Upper lobe of left lung (tissue), 6 donors: Measurements from ENCODE around the gene FXYD7. TPM values are rescaled to one million over a fixed set of nuclear protein-coding genes. Genes with fewer than 3 reads are reported as not detected.

Experiments
- small RNA-seq, 4 donors: library from RNA; depleted of rRNA; stranded (forward); fragments of <200 nt; gene quantifications; one replicate each; pipeline ENCODE3, GENCODE V24; 2016
- total RNA-seq, 6 donors: library from RNA; depleted of rRNA in 4 of 6; stranded (reverse); fragments of >200 nt in 4 of 6; gene quantifications; one replicate each; pipeline versions ENCODE4 v1.1.0 to v1.2.1, GENCODE V29; 2016 to 2021
- donor health status: DM: no; HTN: no; CAD: no; lungs with moderate emphysema.
- donor health status: DM: no; HTN: yes; CAD: no; lungs with severe emphysema.

FXYD7 gene
- total RNA-seq, 6 donors from 2014 or later, result 0.34 TPM; not detected in 5

Small RNAs within 50 kb of the gene (small RNA-seq; reads per million reads assigned to genes)
- 0 reads per million in 4 donors for gene AC020907.2

Other genes starting within 250 kb of the FXYD7 start
- 10 to 100 TPM in 1 of 6 donors, 1 to 10 TPM in 5; 2.1 to 15.7 (median 3.2) TPM for gene ZNF30, start 216.4 kb upstream of the FXYD7 start, total RNA-seq
- gene ZNF792, start 179.0 kb upstream of the FXYD7 start, total RNA-seq, result 10 to 100 TPM in 3 of 6 donors, 1 to 10 TPM in 3; 8.3 to 14.5 (median 9.8) TPM
- 100 to 1,000 TPM in 4 of 6 donors, 10 to 100 TPM in 2; 85.1 to 206 (median 119) TPM for gene GRAMD1A, start 142.9 kb upstream of the FXYD7 start, total RNA-seq
- gene SCN1B, start 112.8 kb upstream of the FXYD7 start, total RNA-seq, result 10 to 100 TPM in 1 of 6 donors, 1 to 10 TPM in 5; 2.9 to 13.1 (median 6.9) TPM
- gene HPN, start 101.5 kb upstream of the FXYD7 start, total RNA-seq, result 10 to 100 TPM; 15.9 to 54.5 (median 41.1) TPM
- 100 to 1,000 TPM in 5 of 6 donors, 10 to 100 TPM in 1; 94.3 to 236 (median 195) TPM for gene FXYD3, start 27.4 kb upstream of the FXYD7 start, total RNA-seq
- 10 to 100 TPM in 2 of 6 donors, 1 to 10 TPM in 4; 3.3 to 25.3 (median 7.1) TPM for gene LGI4, start 8.2 kb upstream of the FXYD7 start, total RNA-seq
- 10 to 100 TPM in 4 of 6 donors, 1 to 10 TPM in 2; 3.8 to 64.9 (median 25.2) TPM for gene FXYD1, start 4.4 kb upstream of the FXYD7 start, total RNA-seq
- 100 to 1,000 TPM in 2 of 6 donors, 10 to 100 TPM in 4; 40.4 to 153 (median 91.8) TPM for gene FXYD5, start 11.5 kb downstream of the FXYD7 start, total RNA-seq
- not detected for gene FAM187B, start 85.5 kb downstream of the FXYD7 start, total RNA-seq
- 100 to 1,000 TPM in 1 of 6 donors, 10 to 100 TPM in 5; 54.5 to 151 (median 76.5) TPM for gene LSR, start 105.7 kb downstream of the FXYD7 start, total RNA-seq
- 100 to 1,000 TPM in 5 of 6 donors, 10 to 100 TPM in 1; 96.7 to 289 (median 175) TPM for gene USF2, start 125.7 kb downstream of the FXYD7 start, total RNA-seq
- gene HAMP, start 139.3 kb downstream of the FXYD7 start, total RNA-seq, result 1 to 10 TPM in 1 of 6 donors, under 1 TPM in 3, not detected in 2; 0.46 to 8.4 (median 0.76) TPM
- 1 to 10 TPM in 2 of 6 donors, under 1 TPM in 2, not detected in 2; 0.51 to 6.2 (median 2.2) TPM for gene MAG, start 148.9 kb downstream of the FXYD7 start, total RNA-seq
- gene CD22, start 185.9 kb downstream of the FXYD7 start, total RNA-seq, result 10 to 100 TPM in 5 of 6 donors, 1 to 10 TPM in 1; 8.8 to 36.7 (median 24.7) TPM
- gene FFAR1, start 204.6 kb downstream of the FXYD7 start, total RNA-seq, result under 1 TPM in 1 of 6 donors, not detected in 5; 0.17 TPM
- gene FFAR3, start 215.2 kb downstream of the FXYD7 start, total RNA-seq, result under 1 TPM in 1 of 6 donors, not detected in 5; 0.24 TPM
- gene GPR42, start 227.8 kb downstream of the FXYD7 start, total RNA-seq, result under 1 TPM in 2 of 6 donors, not detected in 4; 0.14 to 0.17 TPM